Activated T-cell treated with anti-CD3 and anti-CD28 coated beads, Interleukin-2, amount 50 U/mL, for 4 hours (primary cell): ENCODE measurements around the gene FASTK. TPM values are rescaled to one million over a fixed set of nuclear protein-coding genes. Genes with fewer than 3 reads are reported as not detected.
"Not testable (repeated sequence)": the region's sequence is repeated elsewhere in the genome, so short reads cannot be mapped to it uniquely, and the experiment has no call there.

Source experiments
- ATAC-seq, 2 donors: fragments of 200-7000 bp; cut with Tn5 transposase; one replicate each; pipeline ENCODE4 v1.10.0; 2021
- DNase-seq: peaks from one replicate; pipeline ENCODE4 v3.0.0-alpha.2; 2020
- H3K27me3 Mint-ChIP-seq: one replicate; pipeline ENCODE4 v1.8.0; 2021; ENCODE audit warnings: low read depth, mixed read lengths
- H3K36me3 Mint-ChIP-seq: one replicate; pipeline ENCODE4 v1.8.0; 2022; ENCODE audit warnings: mixed read lengths; ENCODE audit not compliant: insufficient read depth
- H3K4me1 Mint-ChIP-seq: one replicate; pipeline ENCODE4 v1.8.0; 2021; ENCODE audit warnings: low read depth, mixed read lengths
- H3K4me3 Mint-ChIP-seq: one replicate; pipeline ENCODE4 v1.8.0; 2021; ENCODE audit warnings: mild to moderate bottlenecking, moderate library complexity, mixed read lengths
- H3K9me3 Mint-ChIP-seq: one replicate; pipeline ENCODE4 v1.8.0; 2021; ENCODE audit warnings: mixed read lengths
- total RNA-seq, 3 donors: library from RNA; stranded (reverse); gene quantifications; one replicate each; pipeline ENCODE4 v1.2.1, GENCODE V29; 2021

The FASTK gene
- total RNA-seq, 3 donors from 2014 or later: 96.5 to 111 (median 104) TPM

- no peak within 1 kb of the TSS for H3K4me3 Mint-ChIP-seq
- H3K4me1 Mint-ChIP-seq: peaks cover 1% of the 10 kb centered on the region
- DNase-seq (no peak), ATAC-seq (no peak)
- H3K9me3 Mint-ChIP-seq: no peaks in the 10 kb centered on the region
- H3K36me3 Mint-ChIP-seq: peaks cover 2% of the 10 kb centered on the region
- peaks cover 5% of the 10 kb centered on the region for H3K27me3 Mint-ChIP-seq
Measured at GRCh38 chr7:151047976-151048815, 32.4 kb downstream of the FASTK start, which contains the start of gene ASIC3. Gene ASIC3 (plus strand): TSS chr7:151048531. CDS start chr7:151048886, 355 bp downstream.

- Mint-ChIP-seq H3K4me1 (no peaks in the 10 kb centered on the region), H3K4me3 (no peak overlapping the region), H3K36me3 (peaks cover 2% of the 10 kb centered on the region), H3K9me3 (no peaks in the 10 kb centered on the region), H3K27me3 (peaks cover 5% of the 10 kb centered on the region)
- ATAC-seq: no peak
- no peak for DNase-seq
Measured at GRCh38 chr7:151046603-151047573, 33.7 kb downstream of the FASTK start.

GRCh38 chr7:151045967-151046366, 34.6 kb downstream of the FASTK start:
- peaks cover 5% of the 10 kb centered on the region for H3K27me3 Mint-ChIP-seq
- no peaks in the 10 kb centered on the region for H3K4me1 Mint-ChIP-seq
- H3K36me3 Mint-ChIP-seq: peaks cover 2% of the 10 kb centered on the region
- ATAC-seq: no peak
- no peaks in the 10 kb centered on the region for H3K9me3 Mint-ChIP-seq
- DNase-seq: no peak
- no peak overlapping the region for H3K4me3 Mint-ChIP-seq

- Mint-ChIP-seq H3K36me3 (peaks cover 2% of the 10 kb centered on the region), H3K4me3 (no peak overlapping the region), H3K9me3 (no peaks in the 10 kb centered on the region), H3K27me3 (peaks cover 3% of the 10 kb centered on the region), H3K4me1 (no peaks in the 10 kb centered on the region)
- no peak for DNase-seq
- ATAC-seq: no peak
Measured at GRCh38 chr7:151045262-151045661, 35.3 kb downstream of the FASTK start.

GRCh38 chr7:151043959-151044358, 36.6 kb downstream of the FASTK start:
- peaks cover 11% of the 10 kb centered on the region for H3K4me1 Mint-ChIP-seq
- no peak overlapping the region for H3K4me3 Mint-ChIP-seq
- no peak for DNase-seq
- H3K27me3 Mint-ChIP-seq: no peaks in the 10 kb centered on the region
- ATAC-seq: no peak
- no peaks in the 10 kb centered on the region for H3K9me3 Mint-ChIP-seq
- peaks cover 2% of the 10 kb centered on the region for H3K36me3 Mint-ChIP-seq

GRCh38 chr7:151043449-151043848, 37.2 kb downstream of the FASTK start:
- not testable (repeated sequence) for H3K9me3 Mint-ChIP-seq, ATAC-seq, DNase-seq, H3K36me3 Mint-ChIP-seq, H3K4me3 Mint-ChIP-seq, H3K27me3 Mint-ChIP-seq
- peaks cover 16% of the 10 kb centered on the region for H3K4me1 Mint-ChIP-seq

- Mint-ChIP-seq H3K4me3 (no peak overlapping the region), H3K36me3 (peaks cover 2% of the 10 kb centered on the region), H3K9me3 (no peaks in the 10 kb centered on the region), H3K27me3 (no peaks in the 10 kb centered on the region), H3K4me1 (peaks cover 16% of the 10 kb centered on the region)
- no peak for ATAC-seq
- no peak for DNase-seq
Measured at GRCh38 chr7:151040616-151041375, 39.8 kb downstream of the FASTK start.

GRCh38 chr7:151039850-151040548, 40.6 kb downstream of the FASTK start:
- H3K4me3 Mint-ChIP-seq: no peak overlapping the region

GRCh38 chr7:151038951-151039849, 41.4 kb downstream of the FASTK start:
- peak; percentile 85 to 88 for ATAC-seq
- Mint-ChIP-seq H3K9me3 (no peaks in the 10 kb centered on the region), H3K4me3 (peak overlapping the region; percentile 51)

More at GRCh38 chr7:151039850-151040548, 40.6 kb downstream of the FASTK start:
- ATAC-seq (no peak), DNase-seq (no peak)
- Mint-ChIP-seq H3K4me1 (peaks cover 16% of the 10 kb centered on the region), H3K36me3 (peaks cover 6% of the 10 kb centered on the region), H3K27me3 (no peaks in the 10 kb centered on the region), H3K9me3 (no peaks in the 10 kb centered on the region)

GRCh38 chr7:151035902-151036301, 44.7 kb downstream of the FASTK start:
- Mint-ChIP-seq H3K36me3 (peaks cover 6% of the 10 kb centered on the region), H3K4me1 (peaks cover 16% of the 10 kb centered on the region), H3K9me3 (no peaks in the 10 kb centered on the region), H3K27me3 (no peaks in the 10 kb centered on the region), H3K4me3 (no peak overlapping the region)
- ATAC-seq (no peak), DNase-seq (no peak)

More at GRCh38 chr7:151038951-151039849, 41.4 kb downstream of the FASTK start:
- Mint-ChIP-seq H3K36me3 (peaks cover 4% of the 10 kb centered on the region), H3K4me1 (peaks cover 16% of the 10 kb centered on the region), H3K27me3 (no peaks in the 10 kb centered on the region)
- peak; percentile 64 for DNase-seq

- peaks cover 6% of the 10 kb centered on the region for H3K36me3 Mint-ChIP-seq
- H3K9me3 Mint-ChIP-seq: no peaks in the 10 kb centered on the region
- ATAC-seq (no peak), DNase-seq (no peak)
- H3K4me3 Mint-ChIP-seq: no peak overlapping the region
- peaks cover 16% of the 10 kb centered on the region for H3K4me1 Mint-ChIP-seq
- no peaks in the 10 kb centered on the region for H3K27me3 Mint-ChIP-seq
Measured at GRCh38 chr7:151035026-151035717, 45.4 kb downstream of the FASTK start.

- DNase-seq (no peak), ATAC-seq (no peak)
- Mint-ChIP-seq H3K9me3 (no peaks in the 10 kb centered on the region), H3K4me3 (no peak overlapping the region), H3K4me1 (peaks cover 14% of the 10 kb centered on the region), H3K27me3 (no peaks in the 10 kb centered on the region), H3K36me3 (peaks cover 6% of the 10 kb centered on the region)
Measured at GRCh38 chr7:151034312-151035025, 46.1 kb downstream of the FASTK start.
